ENCODE data around the gene KRTAP19-4.
A peak's percentile ranks its signal among the peaks of the same experiment; 100 is the strongest.
"Not testable (repeated sequence)": the region's sequence is repeated elsewhere in the genome, so short reads cannot be mapped to it uniquely, and the experiment has no call there.

The KRTAP19-4 gene

DNA sequence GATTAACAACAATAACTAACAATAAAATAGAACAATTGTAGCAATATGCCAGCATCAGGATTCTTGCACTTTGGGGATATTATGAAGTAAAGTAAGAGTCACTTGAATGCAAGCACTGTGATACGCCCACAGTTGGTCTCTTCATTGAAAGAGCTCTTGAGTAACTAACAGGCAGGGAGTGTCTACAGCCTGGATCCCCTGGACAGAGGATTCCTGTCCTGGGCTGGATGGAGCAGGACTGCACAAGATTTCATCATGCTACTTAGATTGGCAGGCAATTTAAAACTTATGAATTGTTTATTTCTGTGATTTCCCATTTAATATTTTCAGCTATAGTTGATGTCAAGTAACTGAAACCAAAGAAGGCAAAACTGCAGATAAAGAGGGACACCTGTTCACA lies 18.7 kb upstream of the KRTAP19-4 start:
- Histone ChIP-seq H3K27me3 (ENCODE audit: low read length) (no peaks in the 10 kb centered on the region), H3K4me3 (ENCODE audit: insufficient read depth, low read length, poor library complexity, severe bottlenecking) (no peak overlapping the region), H4K20me1 (ENCODE audit: low read depth, low read length) (no peaks in the 10 kb centered on the region), H3K9me2 (replicated peaks; ENCODE audit: insufficient read depth, low read length) (no peaks in the 10 kb centered on the region), H3K27ac (ENCODE audit: low read depth, low read length) (no peak overlapping the region), H3K9me3 (ENCODE audit: insufficient read depth, low read length) (no peaks in the 10 kb centered on the region), H3K79me2 (ENCODE audit: insufficient read depth, low read length) (no peaks in the 10 kb centered on the region), H3K4me2 (ENCODE audit: low read depth, low read length, poor library complexity, severe bottlenecking) (no peak overlapping the region), H3K9ac (ENCODE audit: low read length) (no peak overlapping the region), H3K36me3 (ENCODE audit: low read length) (no peaks in the 10 kb centered on the region), H3F3A (ENCODE audit: insufficient read depth) (no peaks in the 10 kb centered on the region), H2AFZ (ENCODE audit: low read depth, low read length, severe bottlenecking) (no peak overlapping the region)
- no peak for TF ChIP-seq EZH2phosphoT487 (conservative IDR thresholded peaks at IDR 0.05; ENCODE audit: low read length)
- no peak for TF ChIP-seq CTCF (IDR thresholded peaks at IDR 0.05; ENCODE audit: insufficient read depth, low read length, poor library complexity, severe bottlenecking)

GRCh38 chr21:30505621-30506205 lies 8.7 kb upstream of the KRTAP19-4 start:
- not testable (repeated sequence) for H3F3A ChIP-seq (ENCODE audit: insufficient read depth); H3K9me2 ChIP-seq (replicated peaks; ENCODE audit: insufficient read depth, low read length); H3K36me3 ChIP-seq (ENCODE audit: low read length); H2AFZ ChIP-seq (ENCODE audit: low read depth, low read length, severe bottlenecking); H3K27ac ChIP-seq (ENCODE audit: low read depth, low read length); H3K9me3 ChIP-seq (ENCODE audit: insufficient read depth, low read length); H3K4me2 ChIP-seq (ENCODE audit: low read depth, low read length, poor library complexity, severe bottlenecking); H3K79me2 ChIP-seq (ENCODE audit: insufficient read depth, low read length); H3K27me3 ChIP-seq (ENCODE audit: low read length); H3K4me3 ChIP-seq (ENCODE audit: insufficient read depth, low read length, poor library complexity, severe bottlenecking); H3K9ac ChIP-seq (ENCODE audit: low read length); H4K20me1 ChIP-seq (ENCODE audit: low read depth, low read length)
- peak; percentile 19 for TF ChIP-seq CTCF (IDR thresholded peaks at IDR 0.05; ENCODE audit: insufficient read depth, low read length, poor library complexity, severe bottlenecking)

- no peaks in the 10 kb centered on the region for H3K9me2 ChIP-seq (replicated peaks; ENCODE audit: insufficient read depth, low read length)
- TF ChIP-seq EZH2phosphoT487 (conservative IDR thresholded peaks at IDR 0.05; ENCODE audit: low read length): no peak
- TF ChIP-seq CTCF (IDR thresholded peaks at IDR 0.05; ENCODE audit: insufficient read depth, low read length, poor library complexity, severe bottlenecking): no peak
- no peak within 1 kb of the TSS for H2AFZ ChIP-seq (ENCODE audit: low read depth, low read length, severe bottlenecking)
- H3K27me3 ChIP-seq (ENCODE audit: low read length): no peaks in the 10 kb centered on the region
- no peak within 1 kb of the TSS for H3K9ac ChIP-seq (ENCODE audit: low read length)
- no peak within 1 kb of the TSS for H3K4me2 ChIP-seq (ENCODE audit: low read depth, low read length, poor library complexity, severe bottlenecking)
- no peaks in the 10 kb centered on the region for H3K79me2 ChIP-seq (ENCODE audit: insufficient read depth, low read length)
- H3K27ac ChIP-seq (ENCODE audit: low read depth, low read length): no peak within 1 kb of the TSS
- no peaks in the 10 kb centered on the region for H3K36me3 ChIP-seq (ENCODE audit: low read length)
- H3K4me3 ChIP-seq (ENCODE audit: insufficient read depth, low read length, poor library complexity, severe bottlenecking): no peak within 1 kb of the TSS
- H3F3A ChIP-seq (ENCODE audit: insufficient read depth): no peaks in the 10 kb centered on the region
- no peaks in the 10 kb centered on the region for H3K9me3 ChIP-seq (ENCODE audit: insufficient read depth, low read length)
- no peaks in the 10 kb centered on the region for H4K20me1 ChIP-seq (ENCODE audit: low read depth, low read length)
Measured at GRCh38 chr21:30502041-30502440, 5.1 kb upstream of the KRTAP19-4 start, which contains the start of gene KRTAP19-5. Gene KRTAP19-5, minus strand, starts transcription at chr21:30502141. Its CDS starts 51 bp downstream, at chr21:30502090.

All from SU-DHL-6 (cell line).